Occipital lobe (tissue), 2 donors: ENCODE measurements around the gene KTN1. TPM values are rescaled to one million over a fixed set of nuclear protein-coding genes. Genes with fewer than 3 reads are reported as not detected.

Source experiments
- DNase-seq: peaks from one replicate; lab custom pipeline; 2025; lab: John Stamatoyannopoulos, UW
- total RNA-seq: library from RNA; depleted of rRNA; stranded (reverse); fragments of >200 nt; gene quantifications from one replicate; pipeline ENCODE4 v1.2.3, GENCODE V29; 2014

Gene KTN1
- total RNA-seq, 1 donor from 2014 or later = 100 TPM

DNA sequence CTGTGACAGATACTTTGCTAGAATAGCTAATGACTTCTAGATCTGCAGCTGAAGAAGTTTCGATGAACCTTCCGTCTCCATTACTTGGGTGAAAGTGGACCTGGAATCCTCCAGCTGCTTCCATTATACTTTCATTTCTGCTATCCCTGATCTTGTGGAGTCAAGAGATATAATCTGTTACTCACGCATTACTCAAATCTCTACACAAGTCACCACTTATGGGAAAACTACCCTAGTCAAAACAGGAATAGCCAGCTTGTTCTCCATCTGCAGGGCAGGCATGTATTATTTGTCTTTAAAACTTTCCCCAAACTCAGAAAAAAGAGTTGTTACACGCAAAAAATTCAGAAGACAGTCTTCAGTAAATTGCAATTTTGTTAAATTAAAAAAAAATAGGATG lies 2.8 kb upstream of the KTN1 start:
- DNase-seq = no peak

DNA sequence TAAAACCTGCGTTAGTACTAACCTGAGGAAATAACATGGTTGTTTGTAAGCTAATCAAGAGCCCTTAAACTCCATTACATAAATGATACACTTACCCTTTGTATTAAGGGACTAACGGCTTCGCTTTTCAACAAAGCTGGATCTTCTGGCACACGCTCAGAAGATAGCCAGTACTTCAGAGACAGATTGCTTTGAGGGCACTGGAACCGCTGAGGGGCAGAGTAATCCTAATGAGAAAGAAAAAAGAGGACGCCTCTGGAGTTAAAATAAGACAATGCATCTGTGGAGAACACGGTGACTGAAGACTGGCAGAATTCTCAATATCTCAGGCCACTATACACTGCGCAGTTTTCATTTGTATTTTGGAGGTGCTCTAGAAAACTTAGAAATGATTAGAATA lies 1.5 kb upstream of the KTN1 start:
- DNase-seq = no peak

DNA sequence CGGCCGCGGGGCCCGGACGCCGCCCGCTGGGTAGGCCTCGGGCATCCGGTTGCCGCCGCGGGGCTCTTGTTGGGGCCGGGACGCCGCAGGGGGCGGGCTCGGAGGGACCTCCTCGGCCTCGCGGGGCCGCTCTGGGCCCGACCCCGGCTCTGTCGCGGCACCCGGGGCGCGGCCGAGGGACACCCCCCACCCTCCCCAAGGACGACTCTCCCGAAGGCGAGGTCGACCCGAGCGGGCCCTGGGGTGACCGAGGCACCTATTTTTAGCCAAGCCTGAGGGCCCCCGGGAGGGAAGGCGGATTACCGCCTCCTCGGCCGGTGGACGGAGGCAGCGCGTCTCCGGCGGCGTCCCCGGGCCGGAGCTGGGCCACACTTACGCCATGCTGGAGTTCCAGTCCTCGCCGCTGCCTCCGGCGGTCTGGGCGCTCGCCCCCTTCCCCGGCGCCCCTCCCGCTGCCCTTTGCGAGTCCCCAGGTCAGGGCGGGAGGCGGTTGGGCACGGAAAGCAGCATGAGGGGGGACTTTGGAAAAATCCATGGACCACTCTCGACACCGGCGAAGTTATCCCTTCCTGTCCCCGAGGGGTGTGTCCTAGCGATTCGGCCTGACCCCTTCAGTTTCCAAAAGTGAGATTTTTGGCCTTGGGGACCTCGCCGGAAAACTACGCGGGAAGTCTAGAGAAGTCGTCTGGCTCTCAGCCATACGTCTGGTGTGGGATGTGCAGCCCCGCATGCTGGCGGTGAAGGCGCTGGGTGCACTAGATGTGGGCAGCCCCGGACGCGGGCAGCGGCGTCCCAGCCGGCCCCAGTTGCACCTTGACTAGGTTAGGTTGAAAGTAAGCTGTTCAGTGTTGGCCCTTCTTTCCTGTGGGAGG lies 699 bp downstream of the KTN1 start:
- peak; percentile 26 for DNase-seq

DNA sequence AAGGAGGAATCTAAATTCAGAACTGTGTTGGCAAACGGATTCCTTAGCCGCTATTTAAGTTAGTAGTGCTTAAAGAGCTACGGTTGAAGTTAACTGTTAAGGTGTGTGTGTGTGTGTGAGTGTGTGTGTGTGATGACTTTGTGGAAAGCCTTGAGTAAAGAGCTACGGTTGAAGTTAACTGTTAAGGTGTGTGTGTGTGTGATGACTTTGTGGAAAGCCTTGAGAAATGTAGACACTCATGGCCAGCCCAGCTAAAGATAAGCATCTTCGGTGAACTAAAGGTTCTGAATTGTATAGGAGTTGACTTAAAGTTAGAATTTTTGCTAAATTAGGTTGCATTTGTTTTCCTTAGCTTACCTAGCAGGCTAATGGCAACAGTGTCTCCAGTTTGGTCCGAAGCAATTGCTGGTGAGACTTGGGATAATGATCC lies 1.4 kb downstream of the KTN1 start:
- DNase-seq = no peak

DNA sequence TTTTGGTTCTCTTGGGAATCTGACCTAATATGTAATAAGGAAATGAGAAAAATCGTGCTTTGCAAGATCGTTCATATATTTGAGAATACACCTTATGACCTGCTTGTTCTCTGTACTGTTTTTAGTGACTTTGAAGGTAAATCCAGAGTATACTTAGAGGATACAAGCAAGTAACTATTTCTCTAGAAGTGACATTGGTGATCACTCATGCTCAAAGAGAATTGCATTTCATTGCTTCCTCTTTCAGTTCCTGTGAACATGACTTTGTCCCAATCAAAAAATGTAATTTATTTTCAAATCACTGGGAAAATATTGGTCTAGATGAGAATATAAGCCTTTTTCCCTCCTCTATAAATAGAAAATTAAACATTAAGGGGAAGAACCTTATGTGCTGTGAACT lies 2.7 kb downstream of the KTN1 start:
- no peak for DNase-seq

DNA sequence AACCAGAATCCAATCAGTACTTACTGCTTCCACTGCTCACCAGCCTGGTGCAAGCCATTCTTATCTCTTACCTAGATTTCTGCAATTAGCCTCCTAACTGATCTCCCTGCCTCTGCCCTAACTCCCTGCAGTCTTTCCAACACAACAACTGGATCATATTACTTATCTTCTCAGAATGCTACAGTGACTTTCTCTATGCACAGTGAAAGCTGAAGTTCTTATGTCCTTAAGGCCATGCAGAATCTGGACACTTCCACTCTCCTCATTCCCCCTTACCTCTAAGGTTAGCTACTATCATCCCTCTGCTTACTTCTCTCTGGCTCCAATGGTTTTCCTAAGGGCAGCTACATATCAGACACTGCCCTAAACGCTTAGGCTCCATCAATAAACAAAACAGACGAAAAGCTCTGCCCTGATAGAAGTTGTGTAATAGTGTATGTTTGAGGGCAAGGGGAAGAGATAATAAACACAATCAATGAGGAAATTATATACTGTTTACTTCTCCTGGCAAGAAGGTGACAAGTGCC lies 4.0 kb downstream of the KTN1 start:
- no peak for DNase-seq

DNA sequence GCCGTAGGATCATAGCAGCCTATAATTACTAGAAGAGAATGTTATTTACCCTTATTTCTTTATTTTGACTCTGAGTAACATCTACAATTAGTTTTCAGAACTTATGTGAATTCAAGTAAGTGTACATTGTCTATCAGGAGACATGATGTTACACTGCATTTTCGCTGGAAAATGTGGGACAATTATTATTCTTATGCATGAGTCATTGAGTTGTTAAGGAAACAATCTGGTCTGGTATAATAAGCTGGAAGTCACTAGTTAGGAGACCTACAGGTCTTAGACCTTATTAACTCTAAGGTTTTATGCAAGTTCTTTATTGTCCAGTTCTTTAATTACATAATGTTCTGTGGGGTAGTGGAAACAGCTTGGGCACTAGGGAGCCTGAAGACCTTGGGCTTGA lies 5.8 kb downstream of the KTN1 start:
- no peak for DNase-seq

DNA sequence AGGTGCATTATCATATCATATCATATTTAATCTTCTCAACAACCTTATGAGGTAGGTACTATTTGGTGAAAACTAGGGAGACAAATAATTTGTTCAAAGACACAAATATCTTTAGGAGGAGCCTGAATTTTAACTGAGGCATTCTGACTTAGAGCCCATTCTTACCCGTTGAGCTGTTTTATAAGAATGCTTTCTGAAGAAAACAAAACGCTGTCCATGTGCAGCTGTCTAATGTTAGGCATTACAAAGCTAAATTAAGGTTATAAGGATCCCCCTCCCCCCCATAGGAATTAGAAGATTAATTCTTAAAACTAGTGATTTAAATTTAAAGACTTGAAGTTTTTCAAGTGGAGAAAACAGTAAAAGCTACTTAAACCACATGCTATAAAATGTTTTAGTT lies 6.4 kb downstream of the KTN1 start:
- no peak for DNase-seq

DNA sequence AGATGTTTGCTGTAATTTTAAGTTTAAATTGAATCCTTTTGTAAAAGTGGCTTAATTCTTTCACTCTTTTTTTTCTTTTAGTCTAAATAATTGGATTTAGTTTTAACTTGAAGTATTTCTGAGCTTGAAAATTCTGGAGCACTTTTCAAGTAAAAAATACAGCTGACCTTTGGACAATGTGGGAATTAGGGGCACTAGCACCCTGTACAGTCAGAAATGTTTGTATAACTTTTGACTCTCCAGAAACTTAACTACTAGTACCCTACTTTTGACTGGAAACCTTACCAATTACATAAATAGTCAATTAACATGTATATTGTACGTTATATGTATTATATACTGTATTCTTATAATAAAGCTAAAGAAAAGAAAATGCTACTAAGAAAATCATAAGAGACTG lies 7.8 kb downstream of the KTN1 start:
- no peak for DNase-seq

DNA sequence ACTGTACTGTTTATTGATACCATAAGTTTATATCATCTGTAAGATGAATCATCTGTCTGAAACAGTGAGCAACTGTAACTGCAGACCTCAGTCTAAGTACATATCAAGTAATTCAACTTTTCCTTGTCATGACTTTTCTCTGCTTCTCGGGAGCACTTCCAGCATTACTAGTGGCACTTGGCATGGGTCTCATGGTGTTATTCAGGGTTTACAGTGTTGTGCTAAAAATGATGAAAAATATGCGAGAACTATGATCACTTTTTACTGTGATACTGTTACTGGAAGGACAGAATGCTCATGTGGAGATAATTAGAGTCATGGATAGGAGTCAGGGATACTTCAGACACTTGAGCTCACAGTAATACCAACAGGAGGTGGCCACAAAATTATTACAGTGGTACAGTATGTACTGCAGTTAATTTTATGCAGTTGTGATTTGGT lies 8.3 kb downstream of the KTN1 start:
- no peak for DNase-seq

DNA sequence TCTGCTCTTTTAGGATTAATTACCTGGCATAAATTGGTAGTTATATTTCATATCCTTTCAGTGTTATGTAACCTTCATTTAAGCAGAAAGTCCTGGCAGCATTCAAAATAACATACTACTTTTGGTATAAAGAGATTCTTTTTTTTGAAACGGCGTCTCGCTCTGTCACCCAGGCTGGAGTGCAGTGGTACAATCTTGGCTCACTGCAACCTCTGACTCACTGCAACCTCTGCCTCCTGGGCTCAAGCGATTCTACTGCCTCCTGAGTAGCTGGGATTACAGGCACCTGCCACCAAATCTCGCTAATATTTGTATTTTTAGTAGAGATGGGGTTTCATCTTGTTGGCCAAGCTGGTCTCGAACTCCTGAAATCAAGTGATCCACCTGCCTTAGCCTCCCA lies 9.2 kb downstream of the KTN1 start:
- DNase-seq = no peak

DNA sequence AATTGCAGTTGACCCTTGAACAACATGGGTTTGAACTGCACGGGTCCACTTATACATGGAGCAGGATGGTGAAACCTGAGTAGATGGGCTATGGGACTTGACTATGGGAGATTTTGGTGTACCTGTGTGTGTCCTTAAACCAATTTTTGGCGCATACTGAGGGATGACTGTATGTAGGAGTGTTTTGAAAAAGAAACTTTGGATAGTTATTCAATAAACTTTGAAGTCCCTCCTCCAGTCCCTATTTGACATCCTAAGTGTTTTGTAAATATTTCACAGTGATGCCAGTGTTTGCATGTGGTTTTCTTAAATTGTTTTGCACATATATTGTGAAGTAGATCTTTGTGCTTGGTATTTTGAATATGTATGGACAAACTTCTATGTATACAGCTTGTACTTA lies 12.4 kb downstream of the KTN1 start:
- no peak for DNase-seq

DNA sequence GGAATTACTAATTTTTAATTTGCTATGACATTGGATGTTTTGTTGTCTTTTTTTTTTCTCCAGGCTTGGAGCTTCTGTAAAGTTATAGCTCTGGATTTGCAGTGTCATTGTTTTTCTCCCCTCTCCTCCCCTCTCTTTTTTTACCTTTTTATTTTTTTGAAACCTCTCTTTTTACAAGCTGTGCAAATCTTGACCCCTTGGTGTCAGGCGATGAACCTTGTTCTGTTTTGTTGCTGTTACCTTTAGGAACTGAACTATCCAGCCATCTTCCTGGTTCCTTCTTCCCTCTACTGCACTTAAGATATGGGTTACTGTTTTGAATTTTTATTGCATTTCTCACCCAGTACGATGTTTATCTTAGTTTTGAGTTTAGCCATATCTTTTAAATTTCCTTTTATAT lies 13.7 kb downstream of the KTN1 start:
- DNase-seq = no peak

DNA sequence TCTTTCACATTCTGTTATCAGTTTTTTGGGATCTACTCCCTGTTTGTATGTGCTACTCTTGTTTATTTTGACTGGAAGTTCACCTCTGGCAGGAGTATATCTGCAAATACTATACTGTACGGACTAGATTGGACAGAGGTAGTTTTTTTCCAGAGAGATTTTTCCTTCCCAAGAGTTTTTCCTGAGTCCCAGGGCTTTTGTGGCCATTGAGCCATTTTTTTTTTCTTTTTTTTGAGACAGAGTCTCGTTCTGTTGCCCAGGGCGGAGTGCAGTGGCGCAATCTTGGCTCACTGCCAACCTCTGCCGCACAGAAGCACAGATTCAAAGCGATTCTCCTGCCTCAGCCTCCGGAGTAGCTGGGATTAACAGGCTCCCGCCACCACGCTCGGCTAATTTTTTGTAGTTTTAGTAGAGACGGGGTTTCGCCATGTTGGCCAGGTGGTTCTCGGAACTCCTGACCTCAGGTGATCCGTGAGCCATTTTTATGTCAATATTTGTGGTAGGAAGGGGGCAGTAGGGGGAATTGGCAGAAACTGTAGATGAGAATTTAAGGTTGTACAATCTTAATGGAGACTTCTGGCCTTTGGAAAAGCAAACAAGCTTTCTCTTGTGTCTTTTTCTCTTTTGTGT lies 19.4 kb downstream of the KTN1 start:
- no peak for DNase-seq

DNA sequence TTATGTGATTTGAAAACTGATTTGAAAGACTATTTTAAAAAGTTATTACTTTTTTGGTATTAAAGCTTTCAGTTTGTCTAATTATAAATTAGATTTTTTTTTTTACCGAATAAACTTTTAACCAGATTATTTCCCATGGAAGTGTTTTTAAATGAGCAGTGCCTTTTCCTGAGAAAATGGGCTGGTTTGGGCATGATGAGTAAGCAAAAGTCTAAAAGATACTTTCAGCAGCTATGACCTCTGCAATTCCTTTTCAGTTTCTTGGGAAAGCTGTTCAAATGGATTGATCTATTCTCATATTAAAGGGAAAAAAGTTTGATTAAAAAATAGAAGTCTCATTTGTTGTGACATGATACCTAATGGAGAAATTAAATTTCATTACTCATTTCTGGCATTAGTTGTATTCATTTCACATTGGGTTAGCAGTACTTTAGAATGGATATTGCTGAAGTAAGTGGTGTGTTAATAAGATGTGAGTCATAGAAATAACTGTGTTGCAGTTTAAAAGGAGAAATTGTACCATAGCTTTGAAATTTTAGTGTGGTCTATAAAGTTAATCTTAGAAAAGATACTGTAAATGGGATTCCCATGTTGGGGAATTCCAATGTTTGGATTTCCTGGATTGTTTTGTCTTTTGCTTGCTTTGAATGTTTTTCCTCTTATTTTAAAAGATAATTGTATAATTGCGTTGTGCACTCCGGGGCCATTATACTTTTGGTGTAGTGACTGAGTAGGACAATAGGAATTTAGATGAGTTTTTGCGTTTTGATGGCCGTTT lies 21.0 kb downstream of the KTN1 start:
- DNase-seq = no peak

DNA sequence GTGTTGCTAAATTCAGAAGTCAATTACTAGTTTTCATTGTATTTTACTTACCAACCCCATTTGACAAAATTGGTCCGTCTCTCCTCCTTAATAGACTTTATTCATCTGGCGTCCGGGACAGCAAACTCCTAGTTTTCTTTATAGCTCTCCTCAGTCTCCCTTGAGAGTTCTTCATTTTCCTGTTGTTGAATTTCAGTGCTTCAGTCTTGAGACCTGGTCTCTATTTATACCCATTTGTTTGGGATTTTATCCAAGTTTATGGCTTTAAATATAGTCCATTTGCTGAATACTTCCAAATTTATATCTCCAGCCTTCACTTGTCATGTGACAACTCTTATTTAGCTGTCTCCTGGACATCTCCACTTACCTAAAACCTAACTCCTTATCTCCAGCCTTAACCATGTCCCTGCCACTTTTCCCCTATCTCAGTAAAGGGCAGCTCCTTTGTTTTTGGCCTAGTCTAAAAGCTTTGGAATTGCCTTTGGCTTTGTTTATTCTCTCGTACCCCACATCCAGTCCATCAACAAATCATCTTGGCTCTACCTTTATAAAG lies 23.5 kb downstream of the KTN1 start:
- no peak for DNase-seq

DNA sequence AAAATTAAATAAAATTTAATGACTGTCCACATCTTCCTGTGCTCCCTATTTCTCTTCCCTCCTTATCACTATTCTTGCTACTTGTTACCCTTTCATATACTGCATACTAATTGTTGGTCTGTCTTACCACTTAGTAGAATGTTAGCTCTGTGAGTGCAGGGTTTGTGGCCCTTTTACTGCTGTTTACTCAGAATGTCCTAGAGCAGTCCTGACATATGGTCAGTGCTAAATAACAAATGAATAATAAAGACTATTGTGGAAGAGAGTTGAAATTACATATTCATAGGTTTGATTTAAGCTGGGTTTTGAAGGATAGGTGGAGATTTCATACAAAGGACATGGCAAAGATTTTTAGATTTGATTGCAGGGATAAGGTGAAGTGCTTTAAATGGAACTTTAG lies 24.5 kb downstream of the KTN1 start:
- DNase-seq = no peak

DNA sequence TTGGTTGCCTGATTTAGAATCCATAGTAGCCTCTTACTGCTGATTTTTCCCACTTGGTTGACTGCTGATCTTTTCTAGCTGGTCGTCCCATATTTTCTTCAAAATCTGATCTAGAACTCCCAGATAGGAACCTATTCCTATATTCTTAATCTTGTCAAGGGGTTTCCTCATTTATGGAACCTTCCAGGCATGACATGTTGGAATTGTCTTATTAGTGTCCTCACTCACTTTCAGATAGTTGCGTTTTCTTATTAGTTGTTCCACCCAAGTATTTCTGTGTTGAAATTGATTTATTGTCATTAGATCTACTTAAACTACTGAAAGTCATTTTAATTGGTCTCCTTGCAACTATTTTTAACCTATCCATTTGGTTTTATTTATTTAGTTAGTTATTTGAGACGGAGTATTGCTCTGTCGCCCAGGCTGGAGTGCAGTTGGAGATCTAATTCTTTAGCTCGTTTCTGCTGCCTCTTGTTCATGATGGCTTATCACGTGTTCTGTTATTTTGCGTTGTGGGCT lies 25.0 kb downstream of the KTN1 start:
- no peak for DNase-seq

DNA sequence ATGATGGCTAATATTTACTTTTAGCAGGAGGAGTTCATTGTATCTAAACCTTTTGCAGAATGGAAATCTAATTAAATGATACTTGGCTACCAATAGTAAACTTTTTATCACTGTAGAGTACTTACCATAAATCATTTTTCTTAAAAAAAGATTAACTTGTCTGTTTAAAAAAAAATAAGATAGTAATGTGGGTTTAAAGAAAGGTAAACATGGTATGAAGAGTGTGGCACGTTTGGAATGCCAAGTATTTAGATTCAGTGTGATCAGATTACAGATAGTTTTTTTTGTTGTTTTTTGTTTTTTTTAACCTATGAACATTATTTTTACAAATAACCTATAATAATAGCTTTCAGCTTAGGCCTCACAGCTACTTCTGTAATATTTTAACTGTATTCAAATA lies 25.8 kb downstream of the KTN1 start:
- DNase-seq = no peak

DNA sequence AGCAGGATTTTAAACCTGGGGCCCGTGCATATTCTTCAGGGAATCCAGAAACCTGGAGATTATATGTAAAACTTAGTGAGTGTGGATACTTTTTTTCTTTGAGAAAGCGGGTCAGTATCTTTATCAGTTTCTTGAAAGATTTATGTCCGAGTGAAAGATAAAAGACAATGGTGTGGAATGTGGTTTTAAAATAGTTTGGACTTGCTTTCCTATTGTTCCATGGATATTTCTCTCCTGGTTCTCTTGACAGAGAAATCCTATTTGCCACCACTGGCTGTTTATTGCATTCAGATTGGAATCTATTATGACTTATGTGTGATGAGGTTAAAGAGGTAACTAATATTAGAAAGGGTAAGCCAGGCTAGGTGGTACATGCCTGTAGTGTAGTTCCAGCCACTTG lies 27.4 kb downstream of the KTN1 start:
- DNase-seq = no peak

DNA sequence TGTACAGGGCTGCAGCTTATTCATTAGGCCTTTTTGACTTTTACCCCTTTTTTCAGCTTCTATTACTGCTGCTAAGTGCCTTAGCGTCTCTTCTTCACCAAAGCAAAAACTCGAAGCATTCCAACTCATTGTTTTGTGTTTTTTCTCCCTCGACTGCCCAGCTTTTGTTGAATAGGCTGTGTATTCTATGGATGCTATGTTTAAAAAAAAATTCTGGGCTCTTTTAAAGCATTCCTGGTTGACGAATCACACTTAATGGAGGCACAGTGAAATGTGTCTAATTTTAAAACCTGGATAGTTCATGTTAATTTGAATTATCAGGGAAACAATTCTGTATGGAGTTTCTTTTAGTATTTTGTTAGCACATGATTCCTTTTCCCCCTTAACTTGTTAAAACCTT lies 29.7 kb downstream of the KTN1 start:
- no peak for DNase-seq
